Hematopoietic multipotent progenitor cell treated with erythropoietin and hydrocortisone succinate and interleukin-3 and kit ligand, for 15 days (in vitro differentiated cells): Measurements from ENCODE around the gene GSX1.

Source experiments
- DNase-seq: peaks from one replicate; pipeline ENCODE4 v3.0.0-alpha.2; 2015; ENCODE audit warnings: low spot score

Gene GSX1

GRCh38 chr13:27834095-27834494 lies 41.8 kb downstream of the GSX1 start:
- DNase-seq: no peak

- DNase-seq: no peak
These were observed 43.5 kb downstream of the GSX1 start for GRCh38 chr13:27835799-27836198.

GRCh38 chr13:27839809-27840467 lies 47.7 kb downstream of the GSX1 start:
- DNase-seq: no peak

- no peak for DNase-seq
These were observed 50.3 kb downstream of the GSX1 start for GRCh38 chr13:27842571-27842970.
